Measurements from ENCODE around the gene WASF2.
A peak's percentile ranks its signal among the peaks of the same experiment; 100 is the strongest.
"Not testable (repeated sequence)": the region's sequence is repeated elsewhere in the genome, so short reads cannot be mapped to it uniquely, and the experiment has no call there.

Gene WASF2

DNA sequence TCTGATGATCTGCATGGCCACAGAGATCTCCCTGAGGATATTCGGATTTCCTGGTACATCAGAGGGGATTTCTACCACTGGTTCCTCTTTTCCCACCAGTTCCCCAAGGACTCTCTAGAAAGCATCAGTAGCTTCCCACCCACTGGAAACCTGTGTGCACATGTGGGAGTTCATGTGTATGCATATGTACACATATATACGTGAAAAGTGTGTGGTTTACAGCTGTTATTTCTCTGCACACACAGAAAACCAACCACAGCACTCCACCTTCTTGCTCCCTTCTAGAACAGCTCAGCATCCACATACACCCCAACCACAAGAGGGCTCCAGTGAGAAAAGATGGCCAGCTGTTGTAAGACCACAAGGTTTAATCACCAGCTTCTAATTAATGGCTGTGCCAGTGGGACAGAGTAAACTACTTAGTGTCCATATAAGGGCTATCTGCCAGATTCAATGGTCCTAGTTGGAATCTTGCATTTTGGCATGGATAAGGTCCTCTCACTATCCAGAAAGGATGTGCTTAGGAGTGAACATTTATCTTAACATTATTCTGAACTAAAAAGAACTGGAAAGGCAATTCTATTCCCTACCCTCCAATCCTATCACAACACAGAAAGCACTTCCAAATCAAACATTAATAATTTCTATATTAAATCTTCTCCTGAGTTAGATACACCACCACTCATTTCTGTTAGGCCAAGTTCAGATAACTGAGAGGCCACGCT is 73.4 kb downstream of the WASF2 start:
- DNase-seq = peak; percentile 64

- no peak for DNase-seq
Observed at GRCh38 chr1:27414091-27414490, 75.9 kb downstream of the WASF2 start.

DNA sequence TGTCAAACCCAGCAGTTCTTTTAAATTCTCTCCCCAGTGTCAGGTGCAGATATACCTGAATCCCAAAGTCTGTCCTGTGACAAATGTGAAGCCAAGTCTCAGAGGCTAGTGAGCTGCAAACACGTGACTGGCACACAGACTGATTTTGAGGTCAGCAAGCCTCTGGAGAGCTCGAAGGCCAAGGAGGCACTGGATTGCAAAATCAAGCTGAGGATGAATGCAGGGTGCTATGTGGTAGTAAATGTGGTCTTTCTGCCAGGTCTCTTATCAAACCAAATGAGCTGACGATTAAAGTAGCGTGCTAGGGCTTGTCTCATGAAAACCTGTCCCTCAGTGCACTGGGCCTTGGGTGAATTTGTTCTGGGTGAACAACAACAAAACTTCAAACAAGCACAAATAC is 77.0 kb downstream of the WASF2 start:
- no peak for DNase-seq

DNA sequence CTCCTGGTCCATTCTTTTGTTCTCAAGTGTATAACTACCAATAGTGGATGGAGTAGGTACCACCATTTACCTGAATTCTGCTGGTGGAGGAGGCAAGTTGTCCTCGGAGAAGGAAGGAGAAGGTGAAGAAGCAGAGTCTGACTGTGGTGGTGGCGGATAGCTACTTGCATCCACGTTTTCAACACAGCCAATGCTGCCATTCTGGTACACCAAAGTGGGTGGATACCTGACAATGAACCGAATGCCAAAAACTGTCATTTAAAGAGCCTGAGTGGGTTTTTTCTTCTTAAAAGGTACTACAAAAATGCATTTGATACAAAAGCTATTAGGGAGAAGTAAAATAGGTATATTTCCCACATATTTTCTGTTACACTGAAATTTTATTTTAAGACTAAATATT is 77.5 kb downstream of the WASF2 start:
- no peak for DNase-seq

GRCh38 chr1:27410709-27411108 is 79.3 kb downstream of the WASF2 start:
- DNase-seq = no peak

GRCh38 chr1:27409669-27410068 is 80.3 kb downstream of the WASF2 start:
- no peak for DNase-seq

DNA sequence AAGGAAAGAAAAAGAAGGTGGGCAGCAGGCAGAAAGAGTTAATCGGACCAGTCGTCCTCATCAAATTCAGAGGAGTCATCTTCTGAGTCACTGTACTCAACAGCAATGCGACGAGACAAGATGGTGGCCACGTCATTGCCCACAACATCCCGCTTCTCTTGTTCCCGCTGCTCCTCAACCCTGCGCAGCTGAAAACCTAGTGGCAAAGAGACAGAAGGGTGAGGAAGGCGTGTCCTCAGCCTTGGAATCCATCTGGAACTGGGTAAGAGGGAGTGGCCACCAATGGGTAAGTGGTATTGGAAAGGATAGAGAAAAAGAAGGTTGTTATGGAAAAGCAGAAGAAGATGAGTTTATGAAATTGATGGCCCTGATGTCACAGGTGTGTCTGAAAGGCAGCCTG is 81.8 kb downstream of the WASF2 start:
- DNase-seq = peak; percentile 46

- DNase-seq = not testable (repeated sequence)
Observed at GRCh38 chr1:27406791-27407190, 83.2 kb downstream of the WASF2 start.

GRCh38 chr1:27406362-27406680 is 83.6 kb downstream of the WASF2 start:
- DNase-seq = no peak

- DNase-seq = not testable (repeated sequence)
Observed at GRCh38 chr1:27405598-27406361, 84.2 kb downstream of the WASF2 start.

GRCh38 chr1:27405074-27405473 is 84.9 kb downstream of the WASF2 start:
- DNase-seq = peak; percentile 89

DNA sequence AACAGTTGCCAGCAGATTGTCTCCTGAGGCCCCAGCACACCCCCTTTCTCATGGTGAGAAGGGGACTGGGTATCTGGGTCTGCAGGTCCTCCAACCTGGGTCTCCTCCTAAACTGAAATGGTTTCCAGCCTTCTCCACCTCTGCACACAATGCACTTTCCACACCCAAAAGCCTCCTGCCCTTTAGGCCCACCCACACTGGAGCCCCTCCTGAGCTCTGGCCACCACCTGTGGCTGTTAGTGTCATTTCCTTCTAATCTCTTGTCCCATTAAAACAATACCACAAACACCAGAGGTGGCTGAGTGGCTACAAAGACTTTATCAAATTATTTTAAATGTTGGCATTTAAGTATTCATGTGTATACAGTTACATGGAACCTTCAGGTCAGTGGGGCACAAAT is 86.0 kb downstream of the WASF2 start:
- DNase-seq = no peak

DNA sequence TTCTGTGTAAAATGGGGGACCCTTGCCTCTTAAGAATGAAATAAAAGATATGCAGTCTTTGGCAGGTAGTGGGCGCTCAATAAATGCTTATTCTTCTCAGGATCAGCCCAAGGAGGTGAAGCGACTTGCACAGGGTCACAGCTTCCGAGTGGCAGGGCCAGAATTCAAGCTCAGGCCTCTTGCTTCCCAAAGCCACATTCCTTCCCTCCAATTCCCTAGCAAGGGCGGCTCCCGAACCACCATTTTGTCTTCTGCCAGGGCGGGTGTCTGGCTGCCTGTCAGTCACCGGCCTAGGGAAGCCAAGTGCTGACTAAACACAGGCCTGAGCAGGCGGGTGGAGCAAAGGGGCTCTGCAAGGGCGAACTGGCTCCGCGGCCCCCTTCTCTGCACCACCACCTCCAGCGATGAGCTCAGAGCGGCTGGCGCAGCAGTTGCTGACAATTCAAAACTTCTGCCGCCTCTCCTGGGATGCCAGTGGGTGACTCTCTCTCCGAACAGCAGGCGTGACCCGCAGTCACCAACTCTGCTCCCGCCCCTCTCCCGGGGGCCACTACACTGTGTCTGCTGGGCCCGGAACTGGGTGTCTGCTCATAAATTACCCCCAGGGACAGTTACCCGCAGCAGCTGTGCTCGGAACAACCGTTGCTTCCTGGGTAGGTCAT is 86.8 kb downstream of the WASF2 start:
- DNase-seq = peak; percentile 80

DNA sequence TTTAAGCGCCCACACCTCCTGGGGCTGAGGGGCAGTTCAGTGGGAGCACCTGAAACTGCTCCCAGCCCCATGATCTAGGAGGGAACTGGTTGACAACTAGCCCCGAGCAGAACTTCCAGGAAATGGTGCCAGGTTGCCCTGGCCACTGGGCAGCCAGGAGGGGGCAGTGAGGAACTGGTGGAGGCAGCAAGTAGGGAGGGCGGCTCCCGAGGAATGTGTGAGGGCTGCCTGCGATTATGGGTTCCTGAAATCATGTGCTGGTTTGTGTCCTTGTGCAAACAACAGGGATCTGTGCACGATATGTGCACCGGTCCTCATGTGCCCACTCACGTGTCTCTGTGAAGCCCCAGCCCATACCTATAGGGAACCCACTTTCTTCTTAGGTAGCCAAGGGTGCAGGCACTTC is 87.6 kb downstream of the WASF2 start:
- peak; percentile 47 for DNase-seq

DNA sequence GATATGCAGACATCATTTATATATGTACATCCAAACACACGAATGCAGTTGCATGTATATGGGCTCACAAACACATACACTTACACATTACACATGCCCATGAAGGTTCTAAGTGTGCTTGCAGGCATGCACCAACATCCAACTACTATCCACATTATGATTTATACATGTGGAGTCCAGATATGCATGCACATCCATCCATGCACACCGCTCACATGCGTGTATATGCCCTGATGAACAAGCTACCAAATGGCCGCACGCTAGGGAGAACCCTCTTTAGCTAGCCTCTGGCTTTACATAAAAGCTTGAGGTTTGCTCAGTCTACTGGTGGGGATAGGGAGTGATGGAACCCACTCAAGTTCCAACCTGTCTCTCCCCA is 89.0 kb downstream of the WASF2 start:
- DNase-seq = no peak

DNA sequence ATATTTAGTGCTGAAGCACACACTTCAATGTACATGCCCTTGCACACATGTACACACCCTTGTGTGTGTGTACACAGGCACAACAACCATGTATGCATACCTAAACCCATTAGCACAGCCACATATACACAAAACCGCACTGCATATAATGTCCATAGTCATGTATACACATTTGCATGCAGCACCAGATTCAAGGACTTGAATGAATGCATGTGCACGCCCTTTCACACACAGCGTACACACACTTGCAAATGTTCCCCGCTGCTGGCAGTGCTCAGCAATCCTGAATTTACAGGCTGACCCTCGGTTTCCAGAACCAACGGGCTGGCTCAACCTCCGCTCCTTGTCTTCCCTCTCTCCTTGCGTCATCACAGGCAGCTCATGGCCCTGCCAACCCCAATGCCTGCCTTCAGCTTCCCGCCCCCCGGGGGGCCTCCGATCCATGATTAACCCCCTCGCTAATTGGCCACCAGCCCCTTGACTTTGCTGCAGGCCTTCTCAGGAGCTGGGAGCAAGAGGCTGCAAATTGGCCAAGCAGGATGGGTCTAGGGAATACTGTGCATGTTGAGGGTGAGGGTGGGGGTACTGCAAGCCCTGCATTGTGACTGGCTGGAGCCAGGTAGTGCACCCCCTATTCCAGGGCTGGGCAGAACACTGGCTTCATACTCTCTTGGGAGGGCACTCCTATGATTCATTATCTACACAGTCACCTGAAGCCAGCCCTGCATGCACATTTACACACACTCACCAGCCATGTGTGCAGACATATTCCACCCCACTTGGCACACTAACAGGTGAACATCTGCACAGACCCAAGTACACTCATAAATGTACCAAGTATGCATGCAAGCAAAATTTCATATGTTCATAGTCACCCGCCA is 89.6 kb downstream of the WASF2 start:
- no peak for DNase-seq

DNA sequence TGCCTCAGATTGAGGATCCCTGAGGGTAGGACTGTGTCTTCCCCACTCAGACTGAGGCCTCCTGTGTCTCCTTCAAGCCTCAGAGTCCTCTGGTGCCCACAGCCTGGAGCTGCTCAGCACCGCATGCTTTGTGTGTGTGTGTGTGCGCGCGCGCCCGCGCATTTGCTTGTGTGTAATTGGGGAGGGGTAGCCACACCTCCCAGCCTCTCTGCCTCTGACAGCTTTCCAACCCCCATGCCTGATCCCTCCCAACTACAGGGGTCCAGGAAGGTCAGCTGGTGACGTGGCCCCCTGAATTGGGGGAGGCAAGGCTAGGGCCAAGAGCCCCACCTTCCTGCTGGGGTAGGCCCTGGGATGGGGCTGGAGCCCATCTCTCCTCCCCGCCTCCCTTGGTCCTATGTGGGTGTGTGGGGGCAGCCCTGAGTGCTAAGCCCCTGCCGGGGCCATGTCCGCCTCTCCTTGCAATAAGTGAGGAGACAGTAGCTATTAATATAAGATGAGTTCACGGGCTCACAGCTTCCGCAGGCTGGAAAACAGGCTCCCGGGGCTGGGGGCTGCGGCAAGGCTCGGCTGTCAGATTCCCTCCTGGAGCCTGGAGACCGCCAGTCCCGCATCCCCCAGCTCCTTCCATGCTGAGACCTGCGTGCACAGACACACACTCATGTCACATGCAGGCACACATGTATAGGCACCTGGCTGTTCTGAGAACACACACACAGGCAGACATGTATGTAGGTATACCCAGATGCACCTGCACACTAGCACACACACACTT is 90.5 kb downstream of the WASF2 start:
- DNase-seq = no peak

DNA sequence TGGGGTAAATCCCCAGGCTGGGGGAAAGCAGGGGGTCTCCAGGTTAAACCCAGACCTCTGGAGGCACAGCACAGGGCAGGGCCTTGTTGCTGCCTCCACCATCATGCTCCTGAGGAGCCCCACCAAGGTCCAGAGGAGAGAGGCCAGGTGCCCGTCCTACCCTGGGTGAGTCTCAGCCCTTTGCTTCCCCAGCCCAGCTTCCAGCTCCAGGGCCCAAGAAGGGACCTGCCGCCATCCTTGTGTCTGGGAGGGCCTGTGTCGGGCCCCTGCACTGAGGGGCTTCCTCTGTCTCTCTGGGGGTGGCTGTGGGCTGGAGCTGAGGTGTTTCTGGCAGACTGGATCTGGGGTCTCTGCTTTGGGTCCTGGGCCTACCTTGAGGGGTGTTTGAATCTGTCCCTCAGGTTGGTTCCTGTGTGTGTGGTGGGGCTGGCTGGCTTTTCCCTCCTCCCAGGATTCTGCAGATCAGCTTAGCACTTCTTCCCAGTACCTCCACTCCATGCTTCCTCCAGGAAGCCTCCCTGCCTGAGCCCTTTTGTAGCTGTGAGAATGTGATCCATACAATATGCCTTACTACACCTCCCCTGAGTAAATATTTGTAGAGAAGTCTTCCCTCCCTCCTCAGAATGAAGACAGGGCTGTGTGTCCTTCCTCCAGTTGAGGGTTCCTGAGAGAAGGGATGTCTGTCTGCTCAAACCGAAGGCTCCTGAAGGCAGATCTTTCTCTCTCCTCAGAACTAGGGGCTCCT is 91.4 kb downstream of the WASF2 start:
- DNase-seq = no peak

GRCh38 chr1:27397749-27398148 is 92.2 kb downstream of the WASF2 start:
- DNase-seq = no peak

- DNase-seq = no peak
Observed at GRCh38 chr1:27397110-27397509, 92.9 kb downstream of the WASF2 start.

DNA sequence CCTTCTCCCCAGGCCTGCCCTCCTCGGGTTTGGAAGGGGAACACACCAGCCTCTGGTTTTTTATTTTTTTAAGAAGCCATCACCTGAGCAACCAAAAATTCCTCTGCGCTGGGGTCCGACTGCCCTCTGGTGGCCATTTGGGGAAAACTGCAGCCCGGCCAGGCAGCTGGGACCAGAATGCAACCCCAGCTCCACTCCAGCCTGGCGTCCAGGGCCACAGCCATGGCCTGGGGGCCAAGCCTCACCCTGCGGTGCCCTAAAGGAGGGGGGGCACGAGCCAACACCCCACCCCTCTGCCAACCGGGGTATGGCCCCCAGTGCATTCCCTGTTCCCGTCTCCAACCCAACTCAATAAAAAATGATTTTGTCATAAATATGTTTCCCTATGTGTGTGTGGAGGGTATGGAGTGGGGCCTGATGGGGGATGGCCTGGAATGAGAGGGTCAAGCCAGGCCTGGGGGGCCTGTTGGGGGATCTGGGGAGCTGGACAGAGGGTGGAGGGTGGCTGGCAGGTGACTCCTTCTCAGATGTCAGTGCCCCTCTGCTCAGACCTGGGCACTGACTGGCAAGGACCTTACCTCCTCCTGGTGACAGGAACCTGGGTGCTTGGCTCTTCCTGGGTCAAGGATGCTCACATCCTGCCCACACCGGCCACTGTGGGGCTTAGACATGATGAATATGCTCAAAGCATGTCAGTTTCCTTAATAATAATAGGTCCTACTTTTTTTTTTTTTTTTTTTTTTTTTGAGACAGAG is 94.3 kb downstream of the WASF2 start:
- peak; percentile 67 for DNase-seq

All from fibroblast of skin of right biceps (primary cell).